BLaER1 (cell line): ENCODE measurements around the gene CRYGS.
"Not testable (repeated sequence)": the region's sequence is repeated elsewhere in the genome, so short reads cannot be mapped to it uniquely, and the experiment has no call there.

Source experiments
- H3K27ac ChIP-seq: shearing (Covaris generic); formaldehyde crosslinking; 2 replicates; pipeline ENCODE4 v1.8.1; 2022
- H3K27me3 ChIP-seq: shearing (Covaris generic); formaldehyde crosslinking; 2 replicates; pipeline ENCODE4 v1.8.1; 2022
- H3K36me3 ChIP-seq: shearing (Covaris generic); formaldehyde crosslinking; 2 replicates; pipeline ENCODE4 v1.8.1; 2022
- H3K4me1 ChIP-seq: shearing (Covaris generic); formaldehyde crosslinking; 2 replicates; pipeline ENCODE4 v1.8.1; 2022
- H3K4me2 ChIP-seq: shearing (Covaris generic); formaldehyde crosslinking; 2 replicates; pipeline ENCODE4 v1.8.1; 2022
- H3K4me3 ChIP-seq: shearing (Covaris generic); formaldehyde crosslinking; 2 replicates; pipeline ENCODE4 v1.8.1; 2022
- H3K9ac ChIP-seq: shearing (Covaris generic); formaldehyde crosslinking; 2 replicates; pipeline ENCODE4 v1.8.1; 2022
- H3K9me3 ChIP-seq: shearing (Covaris generic); formaldehyde crosslinking; 2 replicates; pipeline ENCODE4 v1.8.1; 2022
- H4K20me1 ChIP-seq: shearing (Covaris generic); formaldehyde crosslinking; 2 replicates; pipeline ENCODE4 v1.8.1; 2022
- Cebpa-rat ChIP-seq: shearing (Covaris generic); IDR thresholded peaks from 2 replicates; pipeline ENCODE4 v1.8.1; 2022

The CRYGS gene

GRCh38 chr3:186544281-186544680 lies at the start of gene CRYGS:
Gene CRYGS, minus strand, starts transcription at chr3:186544380. Its CDS starts 54 bp downstream, at chr3:186544326.
- no peak for TF ChIP-seq Cebpa-rat
- Histone ChIP-seq H3K4me1 (no peaks in the 10 kb centered on the region), H4K20me1 (no peaks in the 10 kb centered on the region), H3K4me2 (no peak within 1 kb of the TSS), H3K27ac (no peak within 1 kb of the TSS), H3K9ac (no peak within 1 kb of the TSS), H3K36me3 (peaks cover 36% of the 10 kb centered on the region), H3K27me3 (no peaks in the 10 kb centered on the region), H3K9me3 (no peaks in the 10 kb centered on the region), H3K4me3 (no peak within 1 kb of the TSS)

- no peak overlapping the region for H3K9ac ChIP-seq
- H4K20me1 ChIP-seq, result no peaks in the 10 kb centered on the region
- H3K9me3 ChIP-seq, result no peaks in the 10 kb centered on the region
- no peaks in the 10 kb centered on the region for H3K36me3 ChIP-seq
- H3K27me3 ChIP-seq, result no peaks in the 10 kb centered on the region
- H3K4me2 ChIP-seq, result no peak overlapping the region
- H3K27ac ChIP-seq, result no peak overlapping the region
- H3K4me3 ChIP-seq, result no peak overlapping the region
- no peak for TF ChIP-seq Cebpa-rat
- H3K4me1 ChIP-seq, result no peaks in the 10 kb centered on the region
These were observed 49.7 kb upstream of the CRYGS start for GRCh38 chr3:186593862-186594261.

DNA sequence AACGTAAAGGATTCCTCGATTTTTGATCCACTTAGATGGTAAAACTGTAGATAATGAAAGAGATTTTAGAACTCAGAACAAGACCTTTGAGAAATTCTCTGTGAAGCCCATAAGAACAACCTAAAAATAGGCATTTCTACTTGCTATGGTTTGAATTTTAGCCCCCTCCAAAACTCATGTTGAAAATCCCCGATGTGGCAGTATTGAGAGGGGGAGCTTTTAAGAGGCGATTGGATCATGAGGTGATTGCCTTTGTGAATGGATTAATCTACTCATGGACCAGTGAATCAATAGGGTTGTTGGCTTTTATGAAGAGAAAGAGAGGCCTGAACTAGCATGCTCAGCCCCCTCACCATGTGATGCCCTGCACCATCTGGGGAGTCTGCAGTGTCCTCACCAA lies 48.5 kb upstream of the CRYGS start:
- no peaks in the 10 kb centered on the region for H3K36me3 ChIP-seq
- H3K27ac ChIP-seq, result no peak overlapping the region
- H3K27me3 ChIP-seq, result no peaks in the 10 kb centered on the region
- no peak overlapping the region for H3K4me2 ChIP-seq
- no peak for TF ChIP-seq Cebpa-rat
- no peak overlapping the region for H3K9ac ChIP-seq
- no peak overlapping the region for H3K4me3 ChIP-seq
- H3K9me3 ChIP-seq, result no peaks in the 10 kb centered on the region
- no peaks in the 10 kb centered on the region for H4K20me1 ChIP-seq
- H3K4me1 ChIP-seq, result no peaks in the 10 kb centered on the region

GRCh38 chr3:186590580-186591295 lies 46.6 kb upstream of the CRYGS start:
- Histone ChIP-seq H3K27me3 (no peaks in the 10 kb centered on the region), H3K9ac (no peak overlapping the region), H3K36me3 (peaks cover 8% of the 10 kb centered on the region), H3K4me2 (no peak overlapping the region), H3K9me3 (no peaks in the 10 kb centered on the region), H3K4me3 (no peak overlapping the region), H4K20me1 (no peaks in the 10 kb centered on the region), H3K27ac (no peak overlapping the region), H3K4me1 (no peaks in the 10 kb centered on the region)
- TF ChIP-seq Cebpa-rat, result no peak

GRCh38 chr3:186589856-186590579 lies 45.8 kb upstream of the CRYGS start:
- H3K9ac ChIP-seq, result no peak overlapping the region
- H4K20me1 ChIP-seq, result no peaks in the 10 kb centered on the region
- peaks cover 15% of the 10 kb centered on the region for H3K36me3 ChIP-seq
- H3K9me3 ChIP-seq, result no peaks in the 10 kb centered on the region
- H3K27ac ChIP-seq, result no peak overlapping the region
- H3K4me2 ChIP-seq, result no peak overlapping the region
- no peaks in the 10 kb centered on the region for H3K27me3 ChIP-seq
- H3K4me1 ChIP-seq, result no peaks in the 10 kb centered on the region
- H3K4me3 ChIP-seq, result no peak overlapping the region
- TF ChIP-seq Cebpa-rat, result no peak

GRCh38 chr3:186589121-186589520 lies 44.9 kb upstream of the CRYGS start:
- no peaks in the 10 kb centered on the region for H4K20me1 ChIP-seq
- H3K4me1 ChIP-seq, result no peaks in the 10 kb centered on the region
- no peak overlapping the region for H3K4me3 ChIP-seq
- peaks cover 24% of the 10 kb centered on the region for H3K36me3 ChIP-seq
- H3K27me3 ChIP-seq, result no peaks in the 10 kb centered on the region
- H3K27ac ChIP-seq, result no peak overlapping the region
- H3K9ac ChIP-seq, result no peak overlapping the region
- TF ChIP-seq Cebpa-rat, result no peak
- no peak overlapping the region for H3K4me2 ChIP-seq
- H3K9me3 ChIP-seq, result no peaks in the 10 kb centered on the region

DNA sequence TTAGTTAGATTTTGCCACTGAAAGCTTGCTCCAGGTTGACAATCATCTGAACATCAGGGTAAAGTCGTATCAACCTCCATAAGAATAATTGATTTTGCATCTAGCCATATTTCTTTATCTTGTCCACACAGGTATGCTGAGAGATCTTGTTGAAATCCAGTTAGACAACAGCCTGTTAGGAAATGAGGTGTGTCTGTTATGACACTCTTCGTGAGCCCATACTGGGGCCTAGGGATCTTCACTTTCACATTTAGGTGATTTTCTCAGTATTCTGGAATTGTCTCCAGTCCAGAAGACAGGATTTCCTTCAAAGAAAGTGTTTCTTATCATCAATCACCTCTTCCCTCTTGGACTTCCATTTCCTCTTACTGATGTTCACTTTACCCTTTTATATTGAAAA lies 44.5 kb upstream of the CRYGS start:
- H3K9ac ChIP-seq, result no peak overlapping the region
- H3K36me3 ChIP-seq, result peaks cover 29% of the 10 kb centered on the region
- no peaks in the 10 kb centered on the region for H3K9me3 ChIP-seq
- H3K4me3 ChIP-seq, result no peak overlapping the region
- H3K27me3 ChIP-seq, result no peaks in the 10 kb centered on the region
- no peaks in the 10 kb centered on the region for H4K20me1 ChIP-seq
- no peak overlapping the region for H3K27ac ChIP-seq
- no peaks in the 10 kb centered on the region for H3K4me1 ChIP-seq
- no peak overlapping the region for H3K4me2 ChIP-seq
- TF ChIP-seq Cebpa-rat, result no peak

GRCh38 chr3:186587183-186587582 lies 43.0 kb upstream of the CRYGS start:
- Histone ChIP-seq H3K9me3 (no peaks in the 10 kb centered on the region), H3K27ac (no peak overlapping the region), H3K4me3 (no peak overlapping the region), H4K20me1 (no peaks in the 10 kb centered on the region), H3K4me2 (no peak overlapping the region), H3K36me3 (peaks cover 44% of the 10 kb centered on the region), H3K9ac (no peak overlapping the region), H3K27me3 (no peaks in the 10 kb centered on the region), H3K4me1 (no peaks in the 10 kb centered on the region)
- no peak for TF ChIP-seq Cebpa-rat

DNA sequence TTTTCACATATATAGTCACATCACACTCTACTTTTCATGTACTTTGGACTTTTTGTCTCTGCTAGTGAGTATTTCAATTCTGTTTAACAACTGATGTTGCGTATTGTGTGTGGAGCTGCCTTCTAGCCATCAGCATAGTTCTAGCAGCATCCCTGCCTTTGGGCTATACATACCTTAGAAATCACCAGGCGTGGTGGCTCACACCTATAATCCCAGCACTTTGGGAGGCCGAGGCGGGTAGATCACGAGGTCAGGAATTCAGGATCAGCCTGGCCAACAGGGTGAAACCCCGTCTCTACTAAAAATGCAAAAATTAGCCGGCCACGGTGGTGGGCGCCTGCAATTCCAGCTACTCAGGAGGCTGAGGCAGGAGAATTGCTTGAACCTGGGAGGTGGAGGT lies 42.1 kb upstream of the CRYGS start:
- H3K9me3 ChIP-seq, H3K27me3 ChIP-seq, H3K4me1 ChIP-seq, H3K4me3 ChIP-seq, H3K9ac ChIP-seq, H4K20me1 ChIP-seq, H3K4me2 ChIP-seq, H3K27ac ChIP-seq: not testable (repeated sequence)
- H3K36me3 ChIP-seq, result peaks cover 53% of the 10 kb centered on the region

- no peaks in the 10 kb centered on the region for H3K9me3 ChIP-seq
- no peaks in the 10 kb centered on the region for H3K27me3 ChIP-seq
- H3K4me3 ChIP-seq, result no peak overlapping the region
- no peak for TF ChIP-seq Cebpa-rat
- peaks cover 77% of the 10 kb centered on the region for H3K36me3 ChIP-seq
- H4K20me1 ChIP-seq, result no peaks in the 10 kb centered on the region
- no peak overlapping the region for H3K9ac ChIP-seq
- no peak overlapping the region for H3K27ac ChIP-seq
- H3K4me1 ChIP-seq, result no peaks in the 10 kb centered on the region
- H3K4me2 ChIP-seq, result no peak overlapping the region
These were observed 39.7 kb upstream of the CRYGS start for GRCh38 chr3:186583831-186584230.
